GM12892 (cell line): ENCODE data around the gene PDE4B.

Experiments
- POLR2A ChIP-seq: IDR thresholded peaks from 2 replicates; pipeline ENCODE4 v1.6.1; 2011; ENCODE audit warnings: low read depth, low read length, control low read depth
- POLR2AphosphoS5 ChIP-seq: IDR thresholded peaks from 2 replicates; pipeline ENCODE4 v1.6.1; 2011; ENCODE audit warnings: low read depth, low read length, control low read depth
- TAF1 ChIP-seq: IDR thresholded peaks from 2 replicates; pipeline ENCODE4 v1.6.1; 2011; ENCODE audit warnings: low read depth, mild to moderate bottlenecking, control low read depth, low read length, borderline replicate concordance

- no peak for TF ChIP-seq POLR2AphosphoS5
- no peak for TF ChIP-seq POLR2A
- TF ChIP-seq TAF1, result no peak
Measured at GRCh38 chr1:66284746-66285145, 492.1 kb downstream of the PDE4B start.
